CD14-positive monocyte (primary cell): ENCODE data around the gene RPS19BP1. TPM values are rescaled to one million over a fixed set of nuclear protein-coding genes. Genes with fewer than 3 reads are reported as not detected.

Experiments
- DNase-seq, 3 donors: peaks; one replicate each; pipeline ENCODE4 v3.0.0-alpha.2; 2011 to 2022
- H2AFZ ChIP-seq: 2 replicates; pipeline ENCODE4 v1.6.0; 2012; ENCODE audit warnings: mild to moderate bottlenecking, low read depth, low read length, inconsistent platforms; ENCODE audit not compliant: insufficient read depth, poor library complexity, severe bottlenecking
- H3K27ac ChIP-seq, 2 donors: 1 replicate in 1 of 2; 2 replicates in 1 of 2; pipeline ENCODE4 v1.5.1; 2012 to 2013; ENCODE audit warnings: low read length in 2 of 2, control low read depth in 1 of 2, inconsistent platforms in 1 of 2, low read depth in 1 of 2, mild to moderate bottlenecking in 1 of 2
- H3K27me3 ChIP-seq, 2 donors: one replicate each; pipeline versions ENCODE4 v1.6.0 to v1.6.1; 2011 to 2013; ENCODE audit warnings: low read length in 2 of 2; ENCODE audit not compliant: control insufficient read depth in 2 of 2, insufficient read depth in 2 of 2
- H3K36me3 ChIP-seq, 2 donors: replicated peaks in 1 of 2; 1 replicate in 1 of 2; 2 replicates in 1 of 2; pipeline versions ENCODE4 v1.5.1 to v1.6.1; 2012 to 2013; ENCODE audit warnings: low read length in 2 of 2, control low read depth in 1 of 2, inconsistent platforms in 1 of 2, mild to moderate bottlenecking in 1 of 2; ENCODE audit not compliant: insufficient read depth in 2 of 2, control insufficient read depth in 1 of 2
- H3K4me1 ChIP-seq, 2 donors: 1 replicate in 1 of 2; 2 replicates in 1 of 2; pipeline versions ENCODE4 v1.5.1 to v1.6.1; 2012 to 2013; ENCODE audit warnings: low read length in 2 of 2, control low read depth in 1 of 2, inconsistent platforms in 1 of 2, mild to moderate bottlenecking in 1 of 2, moderate library complexity in 1 of 2; ENCODE audit not compliant: insufficient read depth in 2 of 2, control insufficient read depth in 1 of 2
- H3K4me2 ChIP-seq: replicated peaks from 2 replicates; pipeline ENCODE3; 2012; ENCODE audit warnings: low read length, moderate library complexity, mild to moderate bottlenecking; ENCODE audit not compliant: poor library complexity, severe bottlenecking; ENCODE audit errors: extremely low read depth
- H3K4me3 ChIP-seq, 3 experiments: fragments of 200-600 bp in 1 of 3; sonication (generic) in 1 of 3; replicated peaks in 1 of 3; 1 replicate in 2 of 3; 2 replicates in 1 of 3; pipeline ENCODE4 v1.5.1; 2011 to 2013; ENCODE audit warnings: low read length in 3 of 3, mild to moderate bottlenecking in 3 of 3, control low read depth in 2 of 3, low read depth in 2 of 3, inconsistent platforms in 1 of 3, moderate library complexity in 1 of 3
- H3K79me2 ChIP-seq: 2 replicates; pipeline ENCODE4 v1.6.0; 2012; ENCODE audit warnings: mild to moderate bottlenecking, control low read depth, inconsistent platforms, low read length, moderate library complexity; ENCODE audit not compliant: insufficient read depth
- H3K9ac ChIP-seq: 2 replicates; pipeline ENCODE4 v1.6.0; 2017; ENCODE audit warnings: low read length, mild to moderate bottlenecking; ENCODE audit not compliant: insufficient read depth, poor library complexity, severe bottlenecking
- H3K9me3 ChIP-seq, 2 donors: replicated peaks in 1 of 2; 1 replicate in 1 of 2; 2 replicates in 1 of 2; pipeline versions ENCODE4 v1.5.1 to v1.6.1; 2012 to 2013; ENCODE audit warnings: low read length in 2 of 2, control low read depth in 1 of 2; ENCODE audit not compliant: control insufficient read depth in 1 of 2, insufficient read depth in 1 of 2
- H4K20me1 ChIP-seq: 2 replicates; pipeline ENCODE4 v1.6.0; 2012; ENCODE audit warnings: mild to moderate bottlenecking, low read length, control low read depth, moderate library complexity; ENCODE audit not compliant: insufficient read depth
- H3K27ac Mint-ChIP-seq, 7 donors: one replicate each; pipeline ENCODE4 v1.8.0; 2020; ENCODE audit warnings: mild to moderate bottlenecking in 7 of 7, mixed read lengths in 7 of 7, moderate library complexity in 6 of 7, inconsistent platforms in 2 of 7
- H3K27me3 Mint-ChIP-seq, 3 donors: one replicate each; pipeline ENCODE4 v1.8.0; 2021 to 2022; ENCODE audit warnings: low read depth in 3 of 3, mild to moderate bottlenecking in 3 of 3, mixed read lengths in 3 of 3, moderate library complexity in 3 of 3, inconsistent platforms in 1 of 3
- H3K36me3 Mint-ChIP-seq, 2 donors: one replicate each; pipeline ENCODE4 v1.8.0; 2020; ENCODE audit warnings: mixed read lengths in 2 of 2, inconsistent platforms in 1 of 2, mild to moderate bottlenecking in 1 of 2
- H3K4me1 Mint-ChIP-seq: one replicate; pipeline ENCODE4 v1.8.0; 2020; ENCODE audit warnings: mild to moderate bottlenecking, mixed read lengths
- H3K4me3 Mint-ChIP-seq, 2 donors: one replicate each; pipeline ENCODE4 v1.8.0; 2020; ENCODE audit warnings: mild to moderate bottlenecking in 2 of 2, mixed read lengths in 2 of 2, moderate library complexity in 1 of 2
- H3K9me3 Mint-ChIP-seq, 7 donors: one replicate each; pipeline ENCODE4 v1.8.0; 2020 to 2022; ENCODE audit warnings: mixed read lengths in 7 of 7, mild to moderate bottlenecking in 6 of 7, moderate library complexity in 6 of 7, inconsistent platforms in 2 of 7
- CTCF ChIP-seq: fragments of 200-600 bp; IDR thresholded peaks from one replicate; pipeline ENCODE4 v1.8.0; 2022; ENCODE audit warnings: antibody characterized with exemption, mild to moderate bottlenecking
- WGBS: methylation state at CpG from one replicate; pipeline ENCODE4 v1.1.5; 2013; ENCODE audit warnings: missing lambda C conversion rate; ENCODE audit not compliant: insufficient coverage; 5-methylcytosine and 5-hydroxymethylcytosine counted together
- intact Hi-C, 2 donors: fragments of 100-400 bp; cut with micrococcal nuclease; formaldehyde crosslinking; loops; one replicate each; pipeline versions ENCODE4 v1.15.0 to v1.15.1; 2023
- polyA minus RNA-seq: library from RNA; depleted of rRNA, polyadenylated mRNA; stranded (reverse); fragments of >200 nt; gene quantifications from 2 replicates; pipeline ENCODE4 v1.2.3, GENCODE V29; 2012
- polyA plus RNA-seq, 3 donors: library from polyadenylated mRNA; depleted of rRNA in 1 of 3; unstranded in 2 of 3; stranded (reverse) in 1 of 3; fragments of 300-500 nt in 2 of 3; fragments of >200 nt in 1 of 3; fragmentation: Illumina TruSeq in 2 of 3; gene quantifications; 1 replicate in 2 of 3; 2 replicates in 1 of 3; pipeline ENCODE4 v1.2.3, GENCODE V29; 2012 to 2021
- total RNA-seq, 12 experiments: library from RNA in 1 of 12; stranded (reverse) in 1 of 12; fragments of 120-200 nt in 1 of 12; gene quantifications; one replicate each; pipeline ENCODE4 v1.2.4 and lab custom pipeline; 2013 to 2026; ENCODE audit warnings: mixed read lengths in 6 of 12, inconsistent platforms in 1 of 12

Gene RPS19BP1
- total RNA-seq (2013) = 66.5 TPM
- polyA plus RNA-seq (100 to 1,000 TPM in 1 of 3 donors, 10 to 100 TPM in 2; 59.9 to 106 (median 73.5) TPM), polyA minus RNA-seq (29.6 and 43.3 TPM in 2 replicates), total RNA-seq (lab: John Stamatoyannopoulos, UW) (7.5 to 52.8 (median 30.3) reads per million in 11 experiments)

GRCh38 chr22:39532215-39533073 lies at the start of gene RPS19BP1:
Gene RPS19BP1, minus strand, starts transcription at chr22:39532748. Its CDS starts 10 bp downstream, at chr22:39532738.
- intact Hi-C loops = loop anchor here (2.0 to 10.0 kb wide), 5 partner anchors 14 to 1102 kb away; partner anchors contain the start of genes MRTFA (in 1 of the 2) and RPL3 (in 1 of the 2)
- under 1% methylated on average over 49 of the region's 67 CpGs for WGBS

More at GRCh38 chr22:39532215-39533073, at the start of gene RPS19BP1:
- peak within 1 kb of the TSS; percentile 77 to 90 (median 81) for H3K4me3 ChIP-seq
- Mint-ChIP-seq H3K4me1 (peaks cover 51% of the 10 kb centered on the region), H3K36me3 (peaks cover 20 to 37% of the 10 kb centered on the region in 2 donors), H3K27me3 (peaks cover 0 to 3% (median 2%) of the 10 kb centered on the region in 3 donors), H3K9me3 (no peaks in the 10 kb centered on the region), H3K4me3 (peak within 1 kb of the TSS; percentile 85 to 94), H3K27ac (peak within 1 kb of the TSS; percentile 85 to 94 (median 90))
- peaks cover 48 to 61% of the 10 kb centered on the region in 2 donors for H3K4me1 ChIP-seq
- peaks cover 51% of the 10 kb centered on the region for H3K79me2 ChIP-seq
- peak within 1 kb of the TSS; percentile 85 for H3K9ac ChIP-seq
- peaks cover 17 to 28% of the 10 kb centered on the region in 2 donors for H3K36me3 ChIP-seq
- H3K27me3 ChIP-seq = no peaks in the 10 kb centered on the region
- H2AFZ ChIP-seq = peak within 1 kb of the TSS; percentile 90
- peak within 1 kb of the TSS; percentile 86 for H3K4me2 ChIP-seq
- H3K9me3 ChIP-seq = no peaks in the 10 kb centered on the region
- H4K20me1 ChIP-seq = peaks cover 42% of the 10 kb centered on the region
- DNase-seq = peak; percentile 96 to 98 (median 96)
- no peak for TF ChIP-seq CTCF
- peak within 1 kb of the TSS; percentile 75 to 85 for H3K27ac ChIP-seq
